Measurements from ENCODE around the gene FES.
"Not testable (repeated sequence)": the region's sequence is repeated elsewhere in the genome, so short reads cannot be mapped to it uniquely, and the experiment has no call there.

The FES gene

GRCh38 chr15:90911906-90912769 lies 27.8 kb downstream of the FES start:
- no peak for DNase-seq

DNA sequence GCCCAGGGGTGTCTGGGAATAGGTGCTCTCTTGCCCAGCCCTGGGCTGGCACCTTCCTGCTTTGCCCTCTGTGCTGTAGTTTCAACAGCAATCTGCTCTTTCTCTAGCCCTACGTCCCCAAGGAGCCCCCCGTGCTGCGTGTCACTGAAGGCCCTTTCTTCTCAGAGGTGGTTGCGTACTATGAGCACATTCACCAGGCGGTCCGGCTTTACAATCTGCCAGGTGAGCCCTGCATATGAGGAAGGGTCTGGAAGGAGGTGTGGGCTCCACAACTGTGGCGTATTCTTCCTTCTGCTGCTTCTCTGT lies 28.4 kb downstream of the FES start:
- no peak for DNase-seq

DNA sequence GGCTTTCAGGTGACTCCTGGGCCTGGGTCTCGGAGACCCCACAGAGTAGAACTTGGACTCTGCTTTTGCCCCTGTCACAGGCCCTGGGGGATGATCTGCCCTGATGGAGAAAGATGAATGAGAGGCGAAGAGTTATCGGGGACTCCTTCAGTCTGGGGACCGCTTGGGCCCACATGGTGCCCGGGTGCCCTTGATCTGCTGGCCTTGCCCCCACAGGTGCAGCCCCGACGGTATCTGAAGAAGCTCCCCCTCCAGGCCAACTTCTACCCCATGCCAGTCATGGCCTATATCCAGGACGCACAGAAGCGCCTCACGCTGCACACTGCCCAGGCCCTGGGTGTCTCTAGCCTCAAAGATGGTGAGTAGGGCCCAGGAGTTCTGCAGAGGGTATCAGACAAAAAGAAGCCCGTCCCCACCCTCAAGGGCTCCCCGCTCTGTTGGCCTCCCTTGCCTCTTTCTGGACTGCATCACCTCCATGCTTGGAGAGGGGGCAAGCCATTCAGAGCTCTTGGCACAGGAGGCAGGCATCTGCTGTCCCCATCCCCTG lies 29.2 kb downstream of the FES start:
- DNase-seq, result no peak

DNA sequence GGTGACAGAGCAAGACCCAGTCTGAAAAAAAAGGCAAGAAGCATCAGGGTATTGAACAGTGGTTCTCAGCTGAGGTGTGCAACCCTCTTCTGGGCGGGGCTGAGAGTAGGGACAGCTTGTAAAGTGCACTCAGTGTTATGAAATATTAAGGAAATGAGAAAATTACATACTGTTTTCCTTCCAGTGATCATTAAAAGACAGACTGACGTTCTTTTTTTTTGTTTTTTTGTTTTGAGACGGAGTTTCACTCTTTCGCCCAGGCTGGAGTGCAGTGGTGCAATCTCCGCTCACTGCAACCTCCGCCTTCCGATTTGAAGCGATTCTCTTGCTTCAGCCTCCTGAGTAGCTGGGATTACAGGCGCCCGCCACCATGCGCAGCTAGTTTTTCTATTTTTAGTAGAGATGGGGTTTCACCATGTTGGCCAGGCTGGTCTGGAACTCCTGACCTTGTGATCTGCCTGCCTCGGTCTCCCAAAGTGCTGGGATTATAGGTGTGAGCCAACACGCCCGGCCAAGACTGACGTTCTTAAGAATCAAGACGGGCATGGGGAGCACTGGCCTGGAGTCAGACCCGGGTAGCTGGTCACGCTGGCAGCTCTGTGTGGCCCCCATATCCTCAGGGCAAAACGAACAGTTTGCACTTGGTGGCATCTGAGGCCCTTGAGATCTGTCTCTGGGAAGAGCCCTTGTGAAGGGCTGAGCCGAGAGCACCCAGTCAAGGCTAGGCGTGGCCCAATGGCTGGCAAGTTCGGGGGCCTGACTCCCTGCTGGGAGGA lies 30.2 kb downstream of the FES start:
- no peak for DNase-seq

- DNase-seq, result no peak
Measured at GRCh38 chr15:90915216-90915807, 31.0 kb downstream of the FES start.

- no peak for DNase-seq
Measured at GRCh38 chr15:90915808-90916440, 31.6 kb downstream of the FES start.

DNA sequence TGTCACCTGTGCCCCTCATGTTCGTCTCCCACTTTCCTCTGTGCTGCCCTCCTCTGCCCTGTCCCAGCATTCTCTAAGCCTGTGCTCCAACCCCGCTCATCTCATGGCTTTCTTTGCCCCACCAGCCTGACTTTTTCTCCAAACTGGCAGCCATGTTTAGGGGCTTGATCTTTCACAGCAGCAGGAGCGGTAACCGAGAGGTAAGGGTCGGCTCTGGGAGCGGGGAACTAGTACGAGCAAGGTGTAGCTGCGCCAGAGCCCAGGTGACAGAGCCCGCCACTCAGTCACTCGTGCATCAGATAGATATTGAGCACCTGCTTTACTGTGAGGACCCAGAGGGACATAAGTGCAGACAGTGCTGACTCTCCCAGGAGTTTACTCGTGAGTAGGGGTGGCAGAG lies 32.2 kb downstream of the FES start:
- no peak for DNase-seq

- no peak for DNase-seq
Measured at GRCh38 chr15:90917569-90917968, 33.3 kb downstream of the FES start.

DNA sequence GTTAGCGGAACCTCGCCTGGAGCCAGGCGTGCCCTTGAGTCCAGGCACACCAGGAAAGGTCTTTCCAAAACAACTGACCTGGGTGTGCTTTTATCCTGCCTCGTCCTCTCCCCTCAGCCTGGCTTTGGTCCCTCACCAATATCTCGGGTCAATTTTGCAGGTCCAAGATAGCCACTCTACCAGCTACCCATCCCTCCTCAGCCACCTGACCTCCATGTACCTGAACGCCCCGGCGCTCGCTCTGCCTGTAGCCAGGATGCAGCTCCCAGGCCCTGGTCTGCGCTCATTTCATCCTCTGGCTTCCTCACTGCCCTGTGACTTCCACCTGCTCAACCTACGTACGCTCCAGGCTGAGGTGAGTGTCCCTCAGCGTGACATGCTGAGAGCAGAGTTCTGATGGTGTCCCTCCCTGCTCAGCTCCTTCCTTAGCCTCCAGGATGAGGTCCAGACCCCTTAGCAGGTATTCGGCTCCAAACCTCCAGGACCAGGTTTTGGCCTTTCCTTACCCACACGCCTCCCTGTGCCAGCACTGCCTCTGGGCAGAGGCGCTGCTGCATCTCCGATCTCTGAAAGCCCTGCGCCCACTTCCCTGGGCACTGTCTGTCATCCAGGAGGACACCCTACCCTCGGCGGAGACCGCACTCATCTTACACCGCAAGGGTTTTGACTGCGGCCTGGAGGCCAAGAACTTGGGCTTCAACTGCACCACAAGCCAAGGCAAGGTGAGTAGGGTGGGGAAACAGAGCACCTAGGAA lies 33.9 kb downstream of the FES start:
- DNase-seq, result no peak

DNA sequence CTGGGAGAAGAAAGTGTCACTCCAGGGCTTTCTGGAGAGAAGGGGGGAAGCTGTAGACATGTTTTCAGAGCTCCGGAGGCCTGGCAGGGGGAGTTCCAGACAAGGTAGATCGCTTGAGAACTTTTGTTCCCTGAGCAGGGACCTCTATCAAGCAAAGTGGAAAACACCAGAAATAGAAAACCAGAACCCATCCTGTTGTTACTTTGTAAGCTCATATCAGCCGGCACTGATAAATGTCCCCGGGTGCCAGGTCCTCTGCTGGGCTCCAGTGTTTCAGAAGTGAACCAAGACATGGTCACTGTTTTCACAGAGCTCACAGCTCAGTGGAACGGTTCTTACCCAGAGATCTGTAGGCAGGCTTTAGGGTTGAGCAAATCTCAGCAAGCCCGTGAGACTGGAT lies 34.5 kb downstream of the FES start:
- no peak for DNase-seq

DNA sequence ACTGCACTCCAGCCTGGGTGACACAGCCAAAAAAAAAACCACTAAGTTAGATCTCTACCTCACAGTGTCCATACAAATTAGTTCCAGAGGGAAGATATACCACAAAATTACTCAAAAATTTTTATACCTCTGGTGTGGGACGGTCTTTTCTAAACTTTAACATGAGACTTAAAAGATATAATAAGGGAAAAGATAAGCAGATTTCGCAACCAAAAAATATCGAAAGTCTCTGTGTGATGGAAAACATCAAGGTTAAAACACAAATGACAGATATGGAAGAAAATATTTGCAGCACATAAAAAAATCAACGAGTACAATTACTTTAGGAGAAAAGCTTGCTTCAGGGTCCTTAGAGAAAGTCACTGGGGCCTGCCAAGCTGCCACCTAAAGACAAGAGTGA lies 37.6 kb downstream of the FES start:
- no peak for DNase-seq

GRCh38 chr15:90922712-90923322 lies 38.5 kb downstream of the FES start:
- not testable (repeated sequence) for DNase-seq

DNA sequence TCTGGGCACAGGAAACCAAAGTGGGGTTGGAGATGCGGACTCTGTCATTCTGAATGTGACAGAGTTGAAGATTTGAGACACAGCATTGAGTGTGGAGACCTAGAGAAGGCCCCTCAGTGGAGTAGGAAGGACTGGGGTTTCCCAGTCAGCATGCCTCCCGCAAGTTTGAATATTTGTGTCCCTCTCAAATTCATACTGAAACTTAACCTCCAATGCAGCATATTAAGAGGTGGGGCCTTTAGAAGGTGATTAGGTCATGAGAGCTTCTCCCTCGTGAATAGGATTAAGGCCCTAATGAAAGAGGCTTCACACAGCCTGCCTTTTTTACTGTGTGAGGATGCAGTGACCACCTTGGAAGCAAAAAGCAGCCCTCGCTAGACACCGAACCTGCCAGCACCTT lies 40.1 kb downstream of the FES start:
- DNase-seq, result no peak

- not testable (repeated sequence) for DNase-seq
Measured at GRCh38 chr15:90926766-90927165, 42.5 kb downstream of the FES start.

DNA sequence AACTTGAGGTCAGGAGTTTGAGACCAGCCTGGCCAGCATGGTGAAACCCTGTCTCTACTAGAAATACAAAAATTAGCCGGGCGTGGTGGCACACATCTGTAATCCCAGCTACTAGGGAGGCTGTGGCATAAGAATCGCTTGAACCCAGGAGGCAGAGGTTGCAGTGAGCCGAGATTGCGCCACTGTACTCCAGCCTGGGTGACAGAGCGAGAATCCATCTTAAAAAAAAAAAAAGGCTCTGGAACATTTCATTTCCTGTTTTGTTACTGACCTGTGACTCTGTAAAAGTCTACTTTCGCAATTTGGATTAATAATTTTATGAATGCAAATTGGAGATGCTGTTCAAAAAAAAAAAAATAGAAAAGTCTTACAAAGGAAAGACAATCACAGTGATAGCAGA lies 43.8 kb downstream of the FES start:
- DNase-seq, result not testable (repeated sequence)

- DNase-seq, result no peak
Measured at GRCh38 chr15:90929246-90930019, 45.1 kb downstream of the FES start.

DNA sequence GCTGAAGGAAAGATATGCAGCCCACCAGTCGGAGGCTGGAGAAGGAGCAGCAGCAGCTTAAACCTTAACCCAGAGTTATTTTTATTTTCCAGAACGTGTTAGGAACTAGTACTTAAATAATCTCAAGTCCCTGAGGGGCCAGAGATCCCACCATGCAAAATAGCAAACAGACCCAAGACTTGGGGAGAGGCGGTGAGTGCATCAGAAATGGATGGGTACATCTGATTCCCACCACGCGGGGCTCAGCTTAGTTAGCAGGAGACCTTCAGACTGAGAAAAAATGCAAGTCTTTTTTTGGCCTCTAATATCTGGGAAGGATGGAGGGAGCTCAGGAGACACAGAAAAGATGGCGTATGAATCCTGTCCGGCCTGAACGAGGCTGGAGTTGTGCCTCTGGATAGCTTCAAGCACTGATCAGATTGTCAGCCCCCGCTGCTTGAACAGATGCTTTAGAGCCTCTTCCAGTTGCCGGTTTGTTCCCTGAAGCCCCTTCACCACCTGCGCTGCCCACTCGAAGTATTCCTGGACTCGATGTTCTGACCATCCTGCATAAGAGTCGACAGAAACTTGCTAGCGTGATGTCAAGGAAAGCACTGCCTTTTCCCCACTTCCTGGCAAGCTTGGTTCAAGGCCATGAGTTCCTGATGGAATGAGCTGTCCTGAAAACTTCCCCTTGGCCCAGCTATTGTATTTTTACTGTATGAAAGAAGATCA lies 46.7 kb downstream of the FES start:
- no peak for DNase-seq

DNA sequence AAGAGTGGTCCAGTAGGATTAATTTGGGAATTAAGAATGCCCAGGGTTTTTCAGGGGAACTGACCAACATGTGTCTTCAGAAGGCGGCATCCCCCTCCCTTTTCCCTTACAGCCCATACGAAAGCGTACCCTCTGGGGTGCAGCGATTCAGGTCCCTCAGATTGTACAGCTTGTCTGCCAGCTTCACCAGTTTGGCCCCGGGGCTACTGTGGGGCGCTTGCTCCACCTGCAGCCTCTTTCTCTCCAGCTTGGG lies 47.2 kb downstream of the FES start:
- DNase-seq, result no peak

GRCh38 chr15:90931828-90932659 lies 47.7 kb downstream of the FES start, which contains the start of gene HDDC3:
Gene HDDC3 (minus strand): TSS chr15:90932549. CDS start chr15:90932540, 9 bp downstream.
- peak; percentile 97 for DNase-seq

DNA sequence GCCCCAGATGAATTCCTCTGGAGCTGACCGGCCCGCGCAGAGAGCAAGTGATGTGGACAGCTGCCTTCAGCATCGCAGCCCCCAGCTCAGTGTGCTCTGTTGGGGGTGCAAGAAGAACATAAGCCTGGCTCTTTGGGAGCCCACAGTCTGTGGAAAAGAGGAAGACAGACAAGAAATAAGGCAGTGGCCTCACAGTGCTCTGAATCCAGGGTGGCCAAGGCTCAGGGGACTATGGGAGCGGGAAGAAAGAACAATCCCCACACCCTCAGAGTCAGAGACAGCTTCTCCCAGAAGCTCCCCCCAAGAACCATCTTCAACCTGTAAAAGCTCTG lies 48.3 kb downstream of the FES start:
- DNase-seq, result no peak
